Mucosa of gallbladder (tissue), 1 donor: ENCODE measurements around the gene SERGEF. TPM values are rescaled to one million over a fixed set of nuclear protein-coding genes. Genes with fewer than 3 reads are reported as not detected.

Experiments used
- DNase-seq: peaks from one replicate; pipeline ENCODE4 v3.0.0-alpha.2; 2020; ENCODE audit warnings: low spot score
- total RNA-seq: library from RNA; stranded (reverse); gene quantifications from one replicate; pipeline ENCODE4 v1.2.1, GENCODE V29; 2021
- donor health status: DM: no; HTN: no; CAD: no.

SERGEF gene
- 39.7 TPM for total RNA-seq

GRCh38 chr11:18012906-18013781 is at the start of gene SERGEF:
Gene SERGEF (minus strand): TSS chr11:18013047. CDS start chr11:18013010, 37 bp downstream.
- peak; percentile 95 for DNase-seq

- no peak for DNase-seq
Observed at GRCh38 chr11:18061351-18061750, 48.5 kb upstream of the SERGEF start.

GRCh38 chr11:18056561-18057181 is 43.8 kb upstream of the SERGEF start:
- DNase-seq: no peak

GRCh38 chr11:18054511-18055103 is 41.8 kb upstream of the SERGEF start:
- no peak for DNase-seq

- no peak for DNase-seq
Observed at GRCh38 chr11:18050848-18051247, 38.0 kb upstream of the SERGEF start.

GRCh38 chr11:18046116-18046777 is 33.4 kb upstream of the SERGEF start, which contains the start of gene TPH1:
Gene TPH1 (minus strand): TSS chr11:18046269. CDS start chr11:18040762, 5,507 bp downstream.
- DNase-seq: peak; percentile 26

- no peak for DNase-seq
Observed at GRCh38 chr11:18036456-18036855, 23.6 kb upstream of the SERGEF start.

- DNase-seq: no peak
Observed at GRCh38 chr11:18027475-18027874, 14.6 kb upstream of the SERGEF start.

GRCh38 chr11:18022419-18022818 is 9.6 kb upstream of the SERGEF start:
- DNase-seq: no peak

GRCh38 chr11:18019650-18020049 is 6.8 kb upstream of the SERGEF start:
- no peak for DNase-seq

- DNase-seq: no peak
Observed at GRCh38 chr11:18016789-18017188, 3.9 kb upstream of the SERGEF start.

GRCh38 chr11:18014876-18015275 is 2.0 kb upstream of the SERGEF start:
- DNase-seq: no peak

- no peak for DNase-seq
Observed at GRCh38 chr11:18013790-18014507, 1.1 kb upstream of the SERGEF start.

- DNase-seq: no peak
Observed at GRCh38 chr11:18012122-18012905, 533 bp downstream of the SERGEF start.

- DNase-seq: no peak
Observed at GRCh38 chr11:18011633-18012032, 1.2 kb downstream of the SERGEF start.

GRCh38 chr11:18010977-18011586 is 1.8 kb downstream of the SERGEF start:
- no peak for DNase-seq

- DNase-seq: no peak
Observed at GRCh38 chr11:18010121-18010670, 2.7 kb downstream of the SERGEF start.

- DNase-seq: no peak
Observed at GRCh38 chr11:18005376-18006129, 7.3 kb downstream of the SERGEF start.

- DNase-seq: no peak
Observed at GRCh38 chr11:18001191-18001590, 11.7 kb downstream of the SERGEF start.
